ENCODE measurements around the gene CPEB3. TPM values are rescaled to one million over a fixed set of nuclear protein-coding genes. Genes with fewer than 3 reads are reported as not detected.

CPEB3 gene
- total and polyA plus RNA-seq, 2 donors (not counting 3 experiments of a cell fraction or from before 2014, with no cell fraction given) = 0.80 to 2.2 TPM

- ChIA-PET CTCF (interaction anchor here (1.9 kb wide), 1 partner anchor 235 kb away, joined by 8 read pairs; no protein-coding TSS in a partner anchor), POLR2A (no interaction called here)
- Histone ChIP-seq H3K9me3 (replicated peaks; ENCODE audit: control insufficient read depth, insufficient read depth, low read length) (no peaks in the 10 kb centered on the region), H3K27ac (ENCODE audit: insufficient read depth, low read depth, low read length) (no peak overlapping the region), H3K36me3 (ENCODE audit: control insufficient read depth in 2 of 2, extremely low read depth in 1 of 2, insufficient read depth in 2 of 2, low read length in 2 of 2) (peaks cover 2 to 3% of the 10 kb centered on the region in 2 experiments), H3K79me2 (ENCODE audit: control insufficient read depth, insufficient read depth, low read length) (peaks cover 61% of the 10 kb centered on the region), H3K4me2 (ENCODE audit: insufficient read depth, low read length) (no peak overlapping the region), H3K9me1 (replicated peaks; ENCODE audit: control insufficient read depth, extremely low read depth, insufficient read depth, low read length) (no peaks in the 10 kb centered on the region), H3K9ac (replicated peaks; ENCODE audit: extremely low read depth, insufficient read depth, low read length) (no peak overlapping the region), H3K4me3 (replicated peaks in 1 of 3; ENCODE audit: insufficient read depth in 1 of 3, low read depth in 1 of 3, low read length in 3 of 3) (no peak overlapping the region), H3K27me3 (ENCODE audit: control insufficient read depth in 2 of 2, insufficient read depth in 2 of 2, low read length in 2 of 2) (no peaks in the 10 kb centered on the region), H4K20me1 (replicated peaks; ENCODE audit: control insufficient read depth, extremely low read depth, insufficient read depth, low read length) (peaks cover 8% of the 10 kb centered on the region), H3K4me1 (ENCODE audit: control insufficient read depth, extremely low read depth, insufficient read depth, low read length) (no peaks in the 10 kb centered on the region), H2AFZ (ENCODE audit: low read depth, low read length) (no peak overlapping the region)
- intact Hi-C loops (cut with micrococcal nuclease) = no loop called here
- TF ChIP-seq POLR2AphosphoS5 (IDR thresholded peaks at IDR 0.05; ENCODE audit: insufficient read depth, low read depth, low read length) = no peak
- no peak for TF ChIP-seq JUN (IDR thresholded peaks at IDR 0.05; ENCODE audit: borderline replicate concordance, insufficient read depth, insufficient read length, low read depth)
- TF ChIP-seq, protein P1, sequence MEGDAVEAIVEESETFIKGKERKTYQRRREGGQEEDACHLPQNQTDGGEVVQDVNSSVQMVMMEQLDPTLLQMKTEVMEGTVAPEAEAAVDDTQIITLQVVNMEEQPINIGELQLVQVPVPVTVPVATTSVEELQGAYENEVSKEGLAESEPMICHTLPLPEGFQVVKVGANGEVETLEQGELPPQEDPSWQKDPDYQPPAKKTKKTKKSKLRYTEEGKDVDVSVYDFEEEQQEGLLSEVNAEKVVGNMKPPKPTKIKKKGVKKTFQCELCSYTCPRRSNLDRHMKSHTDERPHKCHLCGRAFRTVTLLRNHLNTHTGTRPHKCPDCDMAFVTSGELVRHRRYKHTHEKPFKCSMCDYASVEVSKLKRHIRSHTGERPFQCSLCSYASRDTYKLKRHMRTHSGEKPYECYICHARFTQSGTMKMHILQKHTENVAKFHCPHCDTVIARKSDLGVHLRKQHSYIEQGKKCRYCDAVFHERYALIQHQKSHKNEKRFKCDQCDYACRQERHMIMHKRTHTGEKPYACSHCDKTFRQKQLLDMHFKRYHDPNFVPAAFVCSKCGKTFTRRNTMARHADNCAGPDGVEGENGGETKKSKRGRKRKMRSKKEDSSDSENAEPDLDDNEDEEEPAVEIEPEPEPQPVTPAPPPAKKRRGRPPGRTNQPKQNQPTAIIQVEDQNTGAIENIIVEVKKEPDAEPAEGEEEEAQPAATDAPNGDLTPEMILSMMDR (IDR thresholded peaks at IDR 0.05; ENCODE audit: extremely low read depth in 1 of 2, insufficient read depth in 1 of 2, low read depth in 1 of 2, low read length in 2 of 2) = no peak
- no peak for TF ChIP-seq GATA2 (IDR thresholded peaks at IDR 0.05; ENCODE audit: insufficient read depth, insufficient read length, low read depth, low read length)
- TF ChIP-seq POLR2A (IDR thresholded peaks at IDR 0.05; ENCODE audit: low read depth, low read length) = no peak
- TF ChIP-seq, protein P2, sequence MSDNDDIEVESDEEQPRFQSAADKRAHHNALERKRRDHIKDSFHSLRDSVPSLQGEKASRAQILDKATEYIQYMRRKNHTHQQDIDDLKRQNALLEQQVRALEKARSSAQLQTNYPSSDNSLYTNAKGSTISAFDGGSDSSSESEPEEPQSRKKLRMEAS (IDR thresholded peaks at IDR 0.05; ENCODE audit: insufficient read depth, insufficient read length) = no peak
- no peak for TF ChIP-seq EZH2 (IDR thresholded peaks at IDR 0.05; ENCODE audit: borderline replicate concordance, low read depth, low read length, severe bottlenecking)
- no peak for TF ChIP-seq FOS (IDR thresholded peaks at IDR 0.05; ENCODE audit: borderline replicate concordance, insufficient read depth, low read length)
- TF ChIP-seq MYC (IDR thresholded peaks at IDR 0.05; ENCODE audit: low read depth, low read length) = no peak
- dilution Hi-C loops (cut with MboI; ENCODE audit: extremely low pct_ligation_motif_present, low sequenced_read_pairs) = no loop called here
- no peak for DNase-seq (ENCODE audit: low read depth, low spot score)
- no TSS peak for BruUV-seq (replicated peaks)
- no peak for FAIRE-seq
These were observed 32.2 kb upstream of the CPEB3 start for GRCh38 chr10:92323079-92323478.

Data from endothelial cell of umbilical vein (primary cell).